Measurements from ENCODE around the gene PRR30. TPM values are rescaled to one million over a fixed set of nuclear protein-coding genes. Genes with fewer than 3 reads are reported as not detected.

The PRR30 gene
- total RNA-seq, 3 donors from 2014 or later, result not detected

DNA sequence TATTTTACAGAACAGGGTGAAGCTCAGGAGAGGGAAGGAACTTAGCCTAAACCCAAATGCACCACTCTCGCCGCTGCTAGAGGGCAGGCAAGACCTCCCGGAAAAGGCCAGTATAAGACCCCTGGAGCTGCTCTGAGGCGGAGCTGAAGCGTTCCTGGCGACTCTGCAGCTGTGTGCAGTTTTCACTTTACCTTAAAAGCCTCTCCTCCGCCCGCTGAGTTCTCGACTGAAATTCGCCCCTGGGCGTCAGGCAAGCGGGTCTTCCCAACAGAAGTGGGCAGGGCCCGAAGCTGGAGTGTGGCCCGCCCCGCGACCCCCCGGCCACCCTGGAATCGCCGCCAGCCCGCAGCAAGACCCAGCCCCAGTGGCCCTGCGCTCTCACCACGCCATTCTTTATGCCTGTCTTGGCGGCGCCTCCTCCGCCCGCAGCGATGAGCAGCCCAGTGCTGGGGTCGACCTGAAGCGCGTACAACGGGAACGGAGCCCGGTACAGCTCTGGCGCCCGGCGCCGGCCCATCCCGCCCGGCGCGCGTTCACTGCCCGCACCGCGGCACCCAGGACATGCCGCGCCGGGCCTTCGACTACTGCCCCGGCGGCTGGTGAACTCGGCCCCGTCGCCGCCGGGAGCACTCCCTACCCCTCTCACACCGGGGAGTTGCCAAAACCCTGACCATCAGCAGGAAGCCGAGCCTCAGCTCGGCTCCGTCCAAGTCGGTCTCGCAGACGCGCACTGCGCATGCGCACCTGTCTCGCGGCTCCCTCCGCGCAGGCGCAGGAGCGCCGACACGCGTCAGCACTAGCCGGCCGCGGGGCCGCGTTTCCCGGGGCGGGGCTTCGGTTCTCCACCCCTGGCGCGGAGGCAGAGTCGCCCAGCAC, 5.1 kb downstream of the PRR30 start, which contains the start of gene PREB:
TSS of gene PREB (minus strand) at position 732 of the 876 bp plus-strand sequence. CDS start at position 517, 215 bp downstream.
- Histone ChIP-seq H3K9me3 (no peaks in the 10 kb centered on the region), H3K4me1 (peaks cover 7 to 10% of the 10 kb centered on the region in 2 donors), H3K27me3 (no peaks in the 10 kb centered on the region), H3K4me3 (peak within 1 kb of the TSS; percentile 92 to 99 (median 99)), H3K36me3 (no peaks in the 10 kb centered on the region), H3K27ac (peak within 1 kb of the TSS; percentile 88 to 92)
- TF ChIP-seq, protein P1, sequence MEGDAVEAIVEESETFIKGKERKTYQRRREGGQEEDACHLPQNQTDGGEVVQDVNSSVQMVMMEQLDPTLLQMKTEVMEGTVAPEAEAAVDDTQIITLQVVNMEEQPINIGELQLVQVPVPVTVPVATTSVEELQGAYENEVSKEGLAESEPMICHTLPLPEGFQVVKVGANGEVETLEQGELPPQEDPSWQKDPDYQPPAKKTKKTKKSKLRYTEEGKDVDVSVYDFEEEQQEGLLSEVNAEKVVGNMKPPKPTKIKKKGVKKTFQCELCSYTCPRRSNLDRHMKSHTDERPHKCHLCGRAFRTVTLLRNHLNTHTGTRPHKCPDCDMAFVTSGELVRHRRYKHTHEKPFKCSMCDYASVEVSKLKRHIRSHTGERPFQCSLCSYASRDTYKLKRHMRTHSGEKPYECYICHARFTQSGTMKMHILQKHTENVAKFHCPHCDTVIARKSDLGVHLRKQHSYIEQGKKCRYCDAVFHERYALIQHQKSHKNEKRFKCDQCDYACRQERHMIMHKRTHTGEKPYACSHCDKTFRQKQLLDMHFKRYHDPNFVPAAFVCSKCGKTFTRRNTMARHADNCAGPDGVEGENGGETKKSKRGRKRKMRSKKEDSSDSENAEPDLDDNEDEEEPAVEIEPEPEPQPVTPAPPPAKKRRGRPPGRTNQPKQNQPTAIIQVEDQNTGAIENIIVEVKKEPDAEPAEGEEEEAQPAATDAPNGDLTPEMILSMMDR (IDR thresholded peaks at IDR 0.05), result no peak
- TF ChIP-seq POLR2A (IDR thresholded peaks at IDR 0.05) (peak; percentile 80), POLR2AphosphoS5 (IDR thresholded peaks at IDR 0.05) (peak; percentile 50 to 85 (median 74))
- intact Hi-C loops (cut with DNase I; ENCODE audit: low total_unique reads), result no loop called here
- DNase-seq (ENCODE audit: low spot score in 2 of 2), result peak; percentile 94 to 97

DNA sequence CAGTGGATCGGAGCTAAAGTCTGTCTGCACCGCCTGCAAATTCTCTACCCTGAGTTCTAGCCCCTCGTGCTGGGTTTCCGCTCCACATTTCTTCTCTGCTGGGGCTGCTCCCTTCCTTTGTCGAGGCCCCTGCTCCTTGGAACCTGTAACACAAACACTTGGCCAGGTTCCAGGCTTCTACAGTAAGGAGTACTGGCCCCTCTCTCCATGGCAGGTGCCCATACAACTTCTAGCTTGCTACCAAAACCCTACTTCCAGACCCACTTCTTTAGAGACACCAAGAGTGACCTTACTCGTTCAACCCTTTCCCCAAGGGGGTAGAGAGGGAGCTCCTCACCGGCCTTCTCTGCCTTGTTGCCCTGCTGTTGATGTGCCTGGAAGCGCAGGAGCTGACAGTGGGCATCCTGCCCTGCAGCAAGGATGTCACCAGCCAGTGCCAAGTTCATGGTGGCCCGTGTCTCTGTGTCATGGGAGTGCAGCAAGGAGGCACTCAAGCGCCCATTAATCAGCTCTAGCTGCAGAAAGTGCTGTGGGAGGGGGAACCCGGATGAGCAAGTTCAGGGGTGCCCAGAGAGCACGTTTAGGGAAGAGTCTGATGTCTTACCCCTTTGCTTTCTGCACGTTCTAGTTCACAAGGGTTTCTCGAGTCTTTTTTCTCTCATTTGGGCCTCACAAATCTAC, 5.9 kb downstream of the PRR30 start:
- Histone ChIP-seq H3K27ac (peak overlapping the region; percentile 55 to 88), H3K4me1 (peaks cover 7 to 10% of the 10 kb centered on the region in 2 donors), H3K36me3 (no peaks in the 10 kb centered on the region), H3K27me3 (no peaks in the 10 kb centered on the region), H3K4me3 (peak overlapping the region; percentile 92 to 99 (median 99)), H3K9me3 (no peaks in the 10 kb centered on the region)
- TF ChIP-seq POLR2AphosphoS5 (IDR thresholded peaks at IDR 0.05), result no peak
- TF ChIP-seq POLR2A (IDR thresholded peaks at IDR 0.05), result no peak
- TF ChIP-seq, protein P1 (IDR thresholded peaks at IDR 0.05), result no peak
- intact Hi-C loops (cut with DNase I; ENCODE audit: low total_unique reads), result no loop called here
- no peak for DNase-seq (ENCODE audit: low spot score in 2 of 2)

DNA sequence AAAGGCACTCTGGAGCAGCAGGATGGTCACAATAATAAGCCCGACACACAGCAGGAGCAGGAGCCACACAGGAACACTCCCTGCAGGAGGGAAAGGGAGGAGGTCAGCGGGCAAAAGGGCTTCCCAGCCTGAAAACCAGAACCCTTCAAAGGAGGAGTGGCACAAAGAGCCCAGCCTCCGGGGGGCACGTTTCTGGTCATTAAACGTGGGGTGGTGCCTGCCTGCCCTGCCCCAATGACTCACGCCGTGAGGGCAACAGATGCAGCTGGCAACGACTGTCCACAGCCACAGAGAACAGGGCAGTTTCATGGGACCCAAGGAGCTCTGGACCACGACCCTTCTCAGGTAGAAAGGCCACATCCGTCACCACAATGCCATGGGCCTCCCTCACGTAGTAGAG, 7.8 kb downstream of the PRR30 start:
- Histone ChIP-seq H3K9me3 (no peaks in the 10 kb centered on the region), H3K36me3 (no peaks in the 10 kb centered on the region), H3K27ac (peak overlapping the region in 1 of 2 donors; percentile 55), H3K4me3 (no peak overlapping the region), H3K27me3 (no peaks in the 10 kb centered on the region), H3K4me1 (peaks cover 7 to 10% of the 10 kb centered on the region in 2 donors)
- intact Hi-C loops (cut with DNase I; ENCODE audit: low total_unique reads), result no loop called here
- TF ChIP-seq, protein P1 (IDR thresholded peaks at IDR 0.05), result no peak
- TF ChIP-seq POLR2AphosphoS5 (IDR thresholded peaks at IDR 0.05) (no peak), POLR2A (IDR thresholded peaks at IDR 0.05) (no peak)
- no peak for DNase-seq (ENCODE audit: low spot score in 2 of 2)

DNA sequence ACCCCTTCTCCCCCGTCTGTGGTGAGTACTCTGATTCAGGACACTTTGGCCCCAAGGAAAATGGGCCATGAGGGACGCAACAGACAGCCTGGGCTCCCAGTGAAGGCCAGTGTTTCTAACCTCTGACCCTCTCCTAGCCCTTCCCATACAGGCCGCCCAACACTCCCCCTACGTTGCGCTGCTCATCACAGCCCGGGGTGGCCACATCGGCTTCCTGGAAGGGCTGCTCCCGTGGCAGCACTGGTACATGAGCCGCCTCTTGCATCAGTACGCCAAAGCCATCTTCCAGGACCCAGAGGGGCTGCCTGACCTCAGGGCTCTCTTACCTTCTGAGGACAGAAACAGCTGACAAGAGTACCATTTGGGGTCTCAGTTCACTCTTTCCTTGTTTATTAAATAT, 8.8 kb downstream of the PRR30 start:
- H3K36me3 ChIP-seq, result no peaks in the 10 kb centered on the region
- H3K27ac ChIP-seq, result peak overlapping the region in 1 of 2 donors; percentile 22
- H3K27me3 ChIP-seq, result no peaks in the 10 kb centered on the region
- no peak overlapping the region for H3K4me3 ChIP-seq
- intact Hi-C loops (cut with DNase I; ENCODE audit: low total_unique reads), result no loop called here
- H3K4me1 ChIP-seq, result peaks cover 7 to 10% of the 10 kb centered on the region in 2 donors
- DNase-seq (ENCODE audit: low spot score in 2 of 2), result no peak
- H3K9me3 ChIP-seq, result no peaks in the 10 kb centered on the region
- TF ChIP-seq POLR2A (IDR thresholded peaks at IDR 0.05) (no peak), POLR2AphosphoS5 (IDR thresholded peaks at IDR 0.05) (no peak)

DNA sequence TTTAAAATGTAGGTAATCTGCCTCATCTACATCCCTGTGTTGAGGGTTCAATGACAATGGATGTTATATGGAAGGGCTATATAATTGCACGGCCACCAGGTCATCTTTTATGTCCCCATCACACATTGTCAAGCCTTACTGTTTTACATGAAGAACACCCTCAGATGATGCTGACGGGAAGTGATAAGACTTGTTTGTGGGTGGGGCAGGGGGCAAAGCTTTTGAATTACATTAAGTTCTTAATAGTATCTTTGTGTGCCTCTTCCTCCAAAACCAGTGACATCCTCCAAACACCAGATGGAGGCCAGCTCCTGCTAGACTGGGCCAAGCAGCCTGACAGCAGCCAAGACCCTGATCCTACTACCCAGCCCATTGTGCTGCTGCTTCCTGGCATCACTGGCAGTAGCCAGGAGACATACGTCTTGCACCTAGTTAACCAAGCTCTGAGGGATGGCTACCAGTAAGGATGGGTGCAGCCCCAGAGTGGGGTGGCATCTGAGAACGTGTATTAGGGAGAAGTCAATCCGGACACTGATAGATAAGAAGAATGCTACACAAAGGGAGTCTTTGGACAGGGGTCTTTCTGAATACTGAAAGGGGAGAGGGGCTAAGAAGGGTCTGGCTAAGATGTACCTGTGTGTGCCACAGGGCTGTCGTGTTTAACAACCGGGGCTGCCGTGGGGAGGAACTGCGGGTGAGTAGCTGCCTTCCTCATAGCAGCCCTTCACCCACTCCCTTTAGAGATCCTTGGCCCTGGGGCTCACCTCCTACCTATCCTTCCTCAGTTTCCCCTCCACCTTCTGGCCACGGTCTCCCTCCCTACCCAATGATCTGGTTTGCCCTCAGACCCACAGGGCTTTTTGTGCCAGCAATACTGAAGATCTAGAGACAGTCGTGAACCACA, 10.3 kb downstream of the PRR30 start:
- Histone ChIP-seq H3K4me1 (peaks cover 7 to 10% of the 10 kb centered on the region in 2 donors), H3K27ac (no peak overlapping the region), H3K36me3 (no peaks in the 10 kb centered on the region), H3K9me3 (no peaks in the 10 kb centered on the region), H3K4me3 (no peak overlapping the region), H3K27me3 (no peaks in the 10 kb centered on the region)
- intact Hi-C loops (cut with DNase I; ENCODE audit: low total_unique reads), result loop anchor here (2.0 kb wide), 1 partner anchor 34 kb away; no protein-coding TSS in a partner anchor
- no peak for TF ChIP-seq POLR2A (IDR thresholded peaks at IDR 0.05)
- DNase-seq (ENCODE audit: low spot score in 2 of 2), result no peak
